BJ (cell line): ENCODE results near the gene CEP152. TPM values are rescaled to one million over a fixed set of nuclear protein-coding genes. Genes with fewer than 3 reads are reported as not detected.

Source experiments
- CTCF ChIA-PET: fragments of 350-600 bp; formaldehyde crosslinking; extraction: SDS; loops from one replicate; lab custom pipeline; 2021; ENCODE audit warnings: antibody characterized with exemption, inconsistent platforms; lab: Yijun Ruan, JAX
- POLR2A ChIA-PET: fragments of 300-600 bp; sonication (Branson Sonifier 250); formaldehyde crosslinking; extraction: SDS; loops from one replicate; lab custom pipeline; 2021; ENCODE audit warnings: antibody characterized with exemption; lab: Charles Lee
- DNase-seq: peaks from one replicate; pipeline ENCODE4 v3.0.0-alpha.2; 2011; ENCODE audit warnings: low read depth
- H3K27me3 ChIP-seq: 2 replicates; pipeline ENCODE4 v1.6.0; 2011; ENCODE audit warnings: low read length; ENCODE audit not compliant: control insufficient read depth, insufficient read depth
- H3K36me3 ChIP-seq: 2 replicates; pipeline ENCODE4 v1.5.1; 2011; ENCODE audit warnings: low read length; ENCODE audit not compliant: control insufficient read depth, insufficient read depth
- H3K4me3 ChIP-seq: 2 replicates; pipeline ENCODE4 v1.5.1; 2011; ENCODE audit warnings: low read depth, mild to moderate bottlenecking, control low read depth, low read length
- CTCF ChIP-seq: IDR thresholded peaks from 2 replicates; pipeline ENCODE4 v1.5.1; 2011; ENCODE audit warnings: low read depth, mild to moderate bottlenecking, control low read depth, inconsistent platforms, low read length, moderate library complexity; ENCODE audit not compliant: insufficient read depth
- polyA plus RNA-seq: library from polyadenylated mRNA; depleted of rRNA; stranded (reverse); fragments of >200 nt; gene quantifications from 2 replicates; pipeline ENCODE4 v1.2.3, GENCODE V29; 2011

The CEP152 gene
- polyA plus RNA-seq, 1 experiment: 0.77 TPM

GRCh38 chr15:48766196-48766595 is 44.7 kb downstream of the CEP152 start:
- H3K27me3 ChIP-seq: no peaks in the 10 kb centered on the region
- DNase-seq: no peak
- ChIA-PET CTCF (no interaction called here), POLR2A (no interaction called here)
- H3K4me3 ChIP-seq: no peak overlapping the region
- no peaks in the 10 kb centered on the region for H3K36me3 ChIP-seq
- no peak for TF ChIP-seq CTCF

- ChIA-PET CTCF (interaction anchor here (0.9 kb wide), 1 partner anchor 24 kb away, joined by 3 read pairs; no protein-coding TSS in a partner anchor), POLR2A (no interaction called here)
- Histone ChIP-seq H3K36me3 (no peaks in the 10 kb centered on the region), H3K4me3 (no peak overlapping the region), H3K27me3 (no peaks in the 10 kb centered on the region)
- no peak for DNase-seq
- no peak for TF ChIP-seq CTCF
These were observed 45.8 kb downstream of the CEP152 start for GRCh38 chr15:48765022-48765421.

DNA sequence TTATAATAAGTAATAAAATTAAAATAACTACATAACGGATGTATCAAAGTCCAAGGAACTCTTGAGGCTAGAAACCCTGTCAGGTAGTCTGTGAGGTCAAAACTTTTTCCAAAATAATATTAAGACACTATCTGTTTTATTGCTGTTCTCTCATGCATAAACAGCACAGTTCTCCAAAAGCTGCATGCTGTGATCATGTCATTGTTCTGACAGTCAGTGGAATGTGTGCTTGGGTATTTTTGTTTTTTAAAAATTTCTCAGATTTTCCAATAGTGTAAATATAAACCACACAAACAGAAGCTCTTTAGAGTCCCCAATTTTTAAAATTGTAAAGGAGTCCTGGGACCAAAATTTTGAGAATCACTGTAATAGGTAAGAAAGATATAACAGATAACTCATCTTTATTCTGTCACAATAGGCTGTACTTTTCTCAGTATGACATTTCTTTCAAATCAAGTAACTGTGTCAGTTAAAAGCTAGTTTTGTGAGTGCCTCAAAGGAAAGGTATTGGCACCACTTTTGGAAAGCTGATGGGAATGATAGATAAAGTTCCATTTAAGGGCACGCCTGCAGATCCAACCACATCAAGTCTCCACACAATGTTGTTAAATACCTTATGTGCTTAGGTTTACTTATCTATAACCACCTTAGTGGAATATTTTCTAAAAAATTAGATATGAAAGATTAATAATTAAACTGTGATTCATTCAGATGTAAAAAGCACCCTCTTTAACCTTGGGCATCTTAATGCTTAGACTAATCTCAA is 49.3 kb downstream of the CEP152 start:
- ChIA-PET POLR2A (interaction anchor here (0.7 kb wide), 1 partner anchor 152 kb away, joined by 3 read pairs; no protein-coding TSS in a partner anchor), CTCF (no interaction called here)
- no peaks in the 10 kb centered on the region for H3K27me3 ChIP-seq
- no peak for DNase-seq
- H3K4me3 ChIP-seq: no peak overlapping the region
- no peak for TF ChIP-seq CTCF
- H3K36me3 ChIP-seq: no peaks in the 10 kb centered on the region

GRCh38 chr15:48759921-48760320 is 50.9 kb downstream of the CEP152 start:
- ChIA-PET POLR2A (no interaction called here), CTCF (interaction anchor here (0.7 to 1.0 kb wide), 2 partner anchors 101 to 110 kb away, joined by 3 read pairs; no protein-coding TSS in a partner anchor)
- Histone ChIP-seq H3K36me3 (no peaks in the 10 kb centered on the region), H3K4me3 (no peak overlapping the region), H3K27me3 (no peaks in the 10 kb centered on the region)
- no peak for TF ChIP-seq CTCF
- no peak for DNase-seq

DNA sequence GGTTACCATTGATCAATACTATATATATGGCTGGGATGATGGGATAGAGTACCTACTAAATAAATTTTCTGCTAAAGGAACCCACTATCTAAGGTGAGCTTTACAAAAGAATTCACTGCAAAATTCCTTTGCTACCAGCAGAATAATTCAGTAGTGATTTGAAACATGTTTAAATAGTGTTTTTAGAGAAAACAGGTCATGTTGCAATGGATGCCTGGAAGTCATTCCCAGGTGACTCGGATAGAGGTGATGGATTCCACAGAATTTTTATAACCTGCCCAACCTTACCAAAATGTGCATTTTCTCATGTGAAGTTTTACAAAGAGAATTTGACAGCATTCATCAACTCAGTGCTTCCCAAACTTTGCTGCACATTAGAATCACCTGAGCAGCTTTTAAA is 53.2 kb downstream of the CEP152 start:
- no peaks in the 10 kb centered on the region for H3K27me3 ChIP-seq
- POLR2A ChIA-PET: no interaction called here
- no peak overlapping the region for H3K4me3 ChIP-seq
- no peak for DNase-seq
- CTCF ChIA-PET: no interaction called here
- no peaks in the 10 kb centered on the region for H3K36me3 ChIP-seq
- TF ChIP-seq CTCF: no peak
